Left ventricle myocardium inferior (tissue), 1 donor: ENCODE results near the gene HACD2. TPM values are rescaled to one million over a fixed set of nuclear protein-coding genes. Genes with fewer than 3 reads are reported as not detected.

Experiments
- DNase-seq: peaks from one replicate; pipeline ENCODE4 v3.0.0-alpha.2; 2020
- H3K27ac ChIP-seq: fragments of 200-600 bp; replicated peaks from 2 replicates; pipeline ENCODE4 v1.8.0; 2021
- H3K27me3 ChIP-seq: fragments of 200-600 bp; 2 replicates; pipeline ENCODE4 v1.8.0; 2021; ENCODE audit warnings: low read depth
- H3K36me3 ChIP-seq: fragments of 200-600 bp; 2 replicates; pipeline ENCODE4 v1.8.0; 2021
- H3K4me1 ChIP-seq: fragments of 200-600 bp; 2 replicates; pipeline ENCODE4 v1.8.0; 2021
- H3K4me3 ChIP-seq: fragments of 200-600 bp; 2 replicates; pipeline ENCODE4 v1.8.0; 2021; ENCODE audit warnings: mild to moderate bottlenecking, moderate library complexity
- H3K9me3 ChIP-seq: fragments of 200-600 bp; replicated peaks from 2 replicates; pipeline ENCODE4 v1.8.0; 2021
- intact Hi-C: fragments of 100-400 bp; cut with micrococcal nuclease; formaldehyde crosslinking; loops from one replicate; pipeline ENCODE4 v1.11.0; 2022
- total RNA-seq: library from RNA; stranded (reverse); fragmentation: NEBNext Ultra II Directional; extraction: Animal tissue kit (Norgen Biotek cat#: 25700); gene quantifications from one replicate; pipeline ENCODE4 v1.2.1, GENCODE V29; 2021
- TF ChIP-seq, protein P1 (sequence below): fragments of 200-600 bp; IDR thresholded peaks from 2 replicates; pipeline ENCODE4 v1.8.0; 2021; ENCODE audit warnings: antibody characterized with exemption, mild to moderate bottlenecking, borderline replicate concordance
- donor health status: DM: no; HTN: yes; CAD: no; lungs with severe emphysema.

The HACD2 gene
- total RNA-seq, 1 donor from 2014 or later: 8.1 TPM

DNA sequence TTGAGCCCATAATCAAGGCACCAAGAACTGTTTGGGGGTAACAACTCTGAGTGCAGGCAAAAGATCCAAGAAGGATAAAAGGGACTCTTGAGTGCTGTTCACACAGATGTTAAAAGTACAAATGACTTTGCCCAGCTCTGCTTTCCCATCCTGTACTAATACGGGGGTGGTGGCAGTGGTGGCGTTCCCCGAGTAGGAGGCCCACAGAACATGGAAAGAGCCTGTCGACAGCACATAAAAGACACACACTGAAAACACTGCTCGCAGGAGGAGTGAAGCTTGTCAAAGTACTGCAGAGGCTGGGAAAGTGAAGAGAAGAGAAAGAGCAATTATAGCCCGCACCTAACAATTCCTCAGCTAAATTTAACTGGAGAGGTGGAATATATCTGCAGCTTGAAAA is 40.9 kb downstream of the HACD2 start:
- Histone ChIP-seq H3K4me1 (peaks cover 18% of the 10 kb centered on the region), H3K27me3 (no peaks in the 10 kb centered on the region), H3K4me3 (no peak overlapping the region), H3K27ac (no peak overlapping the region), H3K9me3 (no peaks in the 10 kb centered on the region), H3K36me3 (no peaks in the 10 kb centered on the region)
- intact Hi-C loops: no loop called here
- TF ChIP-seq, protein P1, sequence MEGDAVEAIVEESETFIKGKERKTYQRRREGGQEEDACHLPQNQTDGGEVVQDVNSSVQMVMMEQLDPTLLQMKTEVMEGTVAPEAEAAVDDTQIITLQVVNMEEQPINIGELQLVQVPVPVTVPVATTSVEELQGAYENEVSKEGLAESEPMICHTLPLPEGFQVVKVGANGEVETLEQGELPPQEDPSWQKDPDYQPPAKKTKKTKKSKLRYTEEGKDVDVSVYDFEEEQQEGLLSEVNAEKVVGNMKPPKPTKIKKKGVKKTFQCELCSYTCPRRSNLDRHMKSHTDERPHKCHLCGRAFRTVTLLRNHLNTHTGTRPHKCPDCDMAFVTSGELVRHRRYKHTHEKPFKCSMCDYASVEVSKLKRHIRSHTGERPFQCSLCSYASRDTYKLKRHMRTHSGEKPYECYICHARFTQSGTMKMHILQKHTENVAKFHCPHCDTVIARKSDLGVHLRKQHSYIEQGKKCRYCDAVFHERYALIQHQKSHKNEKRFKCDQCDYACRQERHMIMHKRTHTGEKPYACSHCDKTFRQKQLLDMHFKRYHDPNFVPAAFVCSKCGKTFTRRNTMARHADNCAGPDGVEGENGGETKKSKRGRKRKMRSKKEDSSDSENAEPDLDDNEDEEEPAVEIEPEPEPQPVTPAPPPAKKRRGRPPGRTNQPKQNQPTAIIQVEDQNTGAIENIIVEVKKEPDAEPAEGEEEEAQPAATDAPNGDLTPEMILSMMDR: no peak
- no peak for DNase-seq

DNA sequence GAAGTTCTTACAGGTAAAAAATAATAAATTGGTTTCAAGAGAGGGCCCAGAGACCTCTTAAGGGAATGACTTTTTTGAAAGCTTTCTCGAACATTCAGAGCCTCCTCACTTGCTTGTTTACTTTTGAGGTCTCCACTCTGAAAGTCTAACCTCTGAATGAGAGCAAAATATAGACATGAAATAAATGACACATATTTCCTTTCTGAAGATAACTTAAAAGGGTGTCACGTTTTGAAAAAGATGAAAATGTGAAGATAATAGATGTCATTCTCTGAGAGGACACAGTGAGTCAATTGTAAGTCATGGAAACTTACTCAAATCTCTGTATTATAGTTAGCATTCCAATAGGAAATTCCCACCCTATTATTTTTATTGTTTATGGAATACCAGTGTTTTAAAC is 44.6 kb downstream of the HACD2 start:
- no peak overlapping the region for H3K27ac ChIP-seq
- intact Hi-C loops: no loop called here
- TF ChIP-seq, protein P1: no peak
- no peaks in the 10 kb centered on the region for H3K36me3 ChIP-seq
- no peak for DNase-seq
- H3K4me1 ChIP-seq: peaks cover 16% of the 10 kb centered on the region
- H3K4me3 ChIP-seq: no peak overlapping the region
- H3K27me3 ChIP-seq: no peaks in the 10 kb centered on the region
- H3K9me3 ChIP-seq: no peaks in the 10 kb centered on the region

DNA sequence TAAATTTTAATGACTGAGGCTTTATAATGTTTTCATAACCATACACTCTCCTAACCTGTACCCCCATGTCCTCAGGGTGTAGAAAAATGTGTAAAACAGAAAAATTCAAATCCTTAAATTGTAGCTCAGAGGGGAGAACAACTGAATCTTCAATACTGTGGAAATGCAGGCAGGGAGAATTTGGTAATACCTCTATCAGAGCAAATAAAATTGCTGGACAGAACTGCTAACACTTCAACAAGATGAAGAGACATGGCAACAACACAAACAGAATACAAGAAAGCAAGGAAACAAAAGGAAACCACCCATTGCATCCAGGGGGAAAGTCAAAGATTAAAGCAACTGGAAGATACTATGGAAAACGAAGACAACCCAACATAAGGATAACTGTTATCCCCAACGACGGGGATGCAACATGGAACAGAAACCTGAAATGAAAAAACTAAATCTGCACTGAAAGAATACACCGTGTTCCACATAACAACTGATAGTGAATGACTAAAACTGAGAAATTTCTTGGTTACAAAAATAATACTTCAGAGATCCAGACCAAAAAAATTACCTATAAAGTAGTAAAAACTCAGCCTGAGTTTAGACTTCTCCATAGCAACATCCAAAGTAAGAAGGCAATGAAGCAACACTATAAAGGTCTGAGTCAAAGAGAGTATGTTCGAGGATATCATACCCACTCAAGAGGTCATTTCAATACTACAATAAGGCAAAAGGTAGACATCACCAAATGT is 48.5 kb downstream of the HACD2 start:
- DNase-seq: no peak
- Histone ChIP-seq H3K4me3 (no peak overlapping the region), H3K27me3 (no peaks in the 10 kb centered on the region), H3K9me3 (no peaks in the 10 kb centered on the region), H3K36me3 (no peaks in the 10 kb centered on the region), H3K27ac (no peak overlapping the region), H3K4me1 (peaks cover 6% of the 10 kb centered on the region)
- intact Hi-C loops: no loop called here
- TF ChIP-seq, protein P1: no peak

DNA sequence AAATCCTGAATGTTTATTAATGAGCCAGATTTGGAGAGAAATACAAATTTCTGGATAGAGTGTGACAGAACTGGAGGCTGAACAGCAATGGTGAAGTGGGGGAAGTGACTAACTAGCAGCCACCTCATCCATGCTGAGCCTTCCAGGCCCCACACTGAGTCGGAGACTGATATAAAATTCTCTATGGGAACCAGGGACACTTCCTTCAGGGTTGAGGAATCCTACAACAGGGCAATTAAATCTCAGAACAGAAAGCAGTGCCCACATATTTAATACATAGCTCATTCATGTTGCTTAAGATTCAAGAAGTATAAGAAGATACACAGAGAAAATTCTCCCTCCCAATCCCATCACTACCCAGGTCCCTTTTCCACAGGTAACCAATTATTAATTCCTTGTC is 49.3 kb downstream of the HACD2 start:
- H3K4me3 ChIP-seq: no peak overlapping the region
- no peak for DNase-seq
- H3K9me3 ChIP-seq: no peaks in the 10 kb centered on the region
- H3K27me3 ChIP-seq: no peaks in the 10 kb centered on the region
- intact Hi-C loops: no loop called here
- no peak overlapping the region for H3K27ac ChIP-seq
- no peaks in the 10 kb centered on the region for H3K36me3 ChIP-seq
- TF ChIP-seq, protein P1: no peak
- H3K4me1 ChIP-seq: peaks cover 5% of the 10 kb centered on the region

DNA sequence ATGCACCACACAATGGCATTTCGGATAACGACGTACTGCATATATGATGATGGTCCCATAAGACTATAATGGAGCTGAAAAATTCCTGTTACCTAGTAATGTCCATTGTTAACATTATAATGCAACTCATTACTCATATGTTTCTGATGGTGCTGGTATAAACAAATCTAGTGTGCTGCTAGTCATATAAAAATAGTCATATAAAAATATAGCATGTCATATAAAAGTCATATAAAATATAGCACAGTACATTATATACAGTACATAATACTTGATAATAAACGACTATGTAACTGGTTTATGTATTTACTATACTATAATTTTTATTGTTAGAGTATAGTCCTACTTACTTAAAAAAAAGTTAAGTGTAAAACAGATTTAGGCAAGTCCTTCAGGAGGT is 50.6 kb downstream of the HACD2 start:
- TF ChIP-seq, protein P1: no peak
- no peak overlapping the region for H3K4me3 ChIP-seq
- no peak overlapping the region for H3K27ac ChIP-seq
- no peaks in the 10 kb centered on the region for H3K36me3 ChIP-seq
- no peaks in the 10 kb centered on the region for H3K9me3 ChIP-seq
- no peak for DNase-seq
- H3K4me1 ChIP-seq: peaks cover 5% of the 10 kb centered on the region
- no peaks in the 10 kb centered on the region for H3K27me3 ChIP-seq
- intact Hi-C loops: no loop called here
